ENCODE data around the gene DDIAS. TPM values are rescaled to one million over a fixed set of nuclear protein-coding genes. Genes with fewer than 3 reads are reported as not detected.

Gene DDIAS
- total RNA-seq, 1 donor from 2014 or later: 3.8 TPM

DNA sequence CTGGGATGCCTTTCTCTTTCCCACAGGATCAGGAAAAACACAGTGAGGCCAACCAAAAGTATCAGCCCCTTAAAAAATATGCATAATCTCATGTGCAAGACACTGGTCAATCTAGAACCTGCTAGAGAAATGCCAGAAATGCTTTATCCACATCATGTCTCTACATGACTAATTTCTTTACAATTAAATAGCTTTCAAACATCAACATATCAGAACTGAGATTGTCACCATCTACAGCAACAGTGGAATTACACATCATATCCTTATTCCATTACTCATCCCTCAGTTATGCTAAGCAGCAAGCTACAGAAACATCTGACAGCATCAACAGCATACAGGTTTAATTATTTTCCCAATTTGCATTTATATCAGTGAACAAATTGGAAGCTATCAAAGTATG is 78.8 kb downstream of the DDIAS start:
- intact Hi-C loops (cut with DNase I): no loop called here
- no peaks in the 10 kb centered on the region for H3K36me3 ChIP-seq
- H3K4me3 ChIP-seq: no peak overlapping the region
- DNase-seq (no peak), ATAC-seq (no peak)
- H3K4me1 ChIP-seq: no peaks in the 10 kb centered on the region
- no peak overlapping the region for H3K27ac ChIP-seq
- no peaks in the 10 kb centered on the region for H3K27me3 ChIP-seq
- H3K9me3 ChIP-seq: no peaks in the 10 kb centered on the region
- TF ChIP-seq, protein P1, sequence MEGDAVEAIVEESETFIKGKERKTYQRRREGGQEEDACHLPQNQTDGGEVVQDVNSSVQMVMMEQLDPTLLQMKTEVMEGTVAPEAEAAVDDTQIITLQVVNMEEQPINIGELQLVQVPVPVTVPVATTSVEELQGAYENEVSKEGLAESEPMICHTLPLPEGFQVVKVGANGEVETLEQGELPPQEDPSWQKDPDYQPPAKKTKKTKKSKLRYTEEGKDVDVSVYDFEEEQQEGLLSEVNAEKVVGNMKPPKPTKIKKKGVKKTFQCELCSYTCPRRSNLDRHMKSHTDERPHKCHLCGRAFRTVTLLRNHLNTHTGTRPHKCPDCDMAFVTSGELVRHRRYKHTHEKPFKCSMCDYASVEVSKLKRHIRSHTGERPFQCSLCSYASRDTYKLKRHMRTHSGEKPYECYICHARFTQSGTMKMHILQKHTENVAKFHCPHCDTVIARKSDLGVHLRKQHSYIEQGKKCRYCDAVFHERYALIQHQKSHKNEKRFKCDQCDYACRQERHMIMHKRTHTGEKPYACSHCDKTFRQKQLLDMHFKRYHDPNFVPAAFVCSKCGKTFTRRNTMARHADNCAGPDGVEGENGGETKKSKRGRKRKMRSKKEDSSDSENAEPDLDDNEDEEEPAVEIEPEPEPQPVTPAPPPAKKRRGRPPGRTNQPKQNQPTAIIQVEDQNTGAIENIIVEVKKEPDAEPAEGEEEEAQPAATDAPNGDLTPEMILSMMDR (IDR thresholded peaks at IDR 0.05): no peak

DNA sequence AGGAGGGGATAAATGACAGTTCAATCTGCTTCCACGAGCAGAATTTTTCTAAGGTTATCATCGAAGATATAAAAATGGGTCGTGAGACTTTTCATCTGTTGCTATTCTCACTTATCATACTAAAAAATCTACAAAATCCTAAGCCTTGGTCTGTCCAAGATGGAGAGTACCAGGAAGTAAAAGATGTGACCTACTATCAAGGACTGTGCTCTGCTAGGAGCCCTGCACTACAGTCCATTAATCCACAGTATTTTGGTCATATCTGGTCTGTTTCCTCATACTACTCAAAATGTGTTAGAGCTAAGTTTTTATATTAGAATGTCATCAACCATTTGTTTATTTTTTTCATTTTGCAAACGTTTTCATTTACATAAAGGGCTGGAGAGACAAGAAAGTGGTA is 79.4 kb downstream of the DDIAS start:
- Histone ChIP-seq H3K27ac (no peak overlapping the region), H3K4me3 (no peak overlapping the region), H3K36me3 (peaks cover 6% of the 10 kb centered on the region), H3K4me1 (no peaks in the 10 kb centered on the region), H3K9me3 (no peaks in the 10 kb centered on the region), H3K27me3 (no peaks in the 10 kb centered on the region)
- intact Hi-C loops (cut with DNase I): no loop called here
- TF ChIP-seq, protein P1 (IDR thresholded peaks at IDR 0.05): no peak
- DNase-seq (no peak), ATAC-seq (no peak)

- intact Hi-C loops (cut with DNase I): no loop called here
- Histone ChIP-seq H3K4me3 (no peak overlapping the region), H3K27me3 (no peaks in the 10 kb centered on the region), H3K4me1 (no peaks in the 10 kb centered on the region), H3K27ac (no peak overlapping the region), H3K9me3 (no peaks in the 10 kb centered on the region), H3K36me3 (peaks cover 15% of the 10 kb centered on the region)
- ATAC-seq (no peak), DNase-seq (no peak)
- TF ChIP-seq, protein P1 (IDR thresholded peaks at IDR 0.05): no peak
Measured at GRCh38 chr11:82981852-82982251, 80.3 kb downstream of the DDIAS start.

Other genes with a start within 250 kb of the DDIAS start
- 0.12 TPM for gene FAM181B, start 167.9 kb upstream of the DDIAS start, total RNA-seq
- 91.3 TPM for gene PRCP, start 1.3 kb upstream of the DDIAS start, total RNA-seq
- 12.5 TPM for gene RAB30, start 170.2 kb downstream of the DDIAS start, total RNA-seq